Spleen (tissue), 7 donors: ENCODE measurements around the gene AURKAIP1.

Experiments used
- POLR2A ChIP-seq, 3 donors: fragments of 450-650 bp; IDR thresholded peaks; one replicate each; pipeline ENCODE4 v1.5.1; 2017; ENCODE audit warnings: antibody characterized with exemption in 3 of 3, mild to moderate bottlenecking in 1 of 3
- POLR2AphosphoS5 ChIP-seq, 3 donors: sonication (generic); formaldehyde crosslinking; IDR thresholded peaks; one replicate each; pipeline ENCODE4 v1.5.1; 2017; ENCODE audit warnings: antibody characterized with exemption in 3 of 3
- TF ChIP-seq, protein P1 (sequence below), 11 experiments: fragments of 200-600 bp in 7 of 11; fragments of 450-650 bp in 4 of 11; sonication (generic) in 4 of 11; IDR thresholded peaks in 8 of 11; conservative IDR thresholded peaks in 3 of 11; 1 replicate in 7 of 11; 2 replicates in 4 of 11; pipeline versions ENCODE4 v1.4.0 to v1.8.0; 2016 to 2021; ENCODE audit warnings: antibody characterized with exemption in 11 of 11, inconsistent platforms in 4 of 11, mild to moderate bottlenecking in 1 of 11
- donor health status: DM: no; HTN: no; CAD: no; lungs with moderate emphysema.
- donor health status: DM: no; HTN: no; CAD: no.
- donor health status: DM: no; HTN: no; CAD: no.

DNA sequence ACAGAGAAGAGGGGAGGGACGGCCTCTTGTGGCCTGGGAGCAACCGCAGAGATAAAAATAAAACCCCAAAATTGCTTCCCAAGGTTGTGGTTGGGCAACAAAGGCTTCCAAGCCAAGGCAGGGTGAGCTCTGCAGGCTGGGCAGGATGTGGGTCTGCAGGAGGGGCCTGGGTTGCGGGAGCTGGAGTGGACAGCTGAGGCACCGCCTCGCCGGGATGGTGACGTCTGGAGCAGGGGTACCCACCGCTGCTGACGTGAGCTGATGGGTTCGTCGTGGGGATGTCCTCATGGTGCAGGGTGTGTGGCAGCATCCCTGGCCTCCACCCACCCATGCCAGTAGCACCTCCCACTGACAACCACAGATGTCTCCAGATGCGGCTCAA, 3.7 kb downstream of the AURKAIP1 start:
- TF ChIP-seq, protein P1, sequence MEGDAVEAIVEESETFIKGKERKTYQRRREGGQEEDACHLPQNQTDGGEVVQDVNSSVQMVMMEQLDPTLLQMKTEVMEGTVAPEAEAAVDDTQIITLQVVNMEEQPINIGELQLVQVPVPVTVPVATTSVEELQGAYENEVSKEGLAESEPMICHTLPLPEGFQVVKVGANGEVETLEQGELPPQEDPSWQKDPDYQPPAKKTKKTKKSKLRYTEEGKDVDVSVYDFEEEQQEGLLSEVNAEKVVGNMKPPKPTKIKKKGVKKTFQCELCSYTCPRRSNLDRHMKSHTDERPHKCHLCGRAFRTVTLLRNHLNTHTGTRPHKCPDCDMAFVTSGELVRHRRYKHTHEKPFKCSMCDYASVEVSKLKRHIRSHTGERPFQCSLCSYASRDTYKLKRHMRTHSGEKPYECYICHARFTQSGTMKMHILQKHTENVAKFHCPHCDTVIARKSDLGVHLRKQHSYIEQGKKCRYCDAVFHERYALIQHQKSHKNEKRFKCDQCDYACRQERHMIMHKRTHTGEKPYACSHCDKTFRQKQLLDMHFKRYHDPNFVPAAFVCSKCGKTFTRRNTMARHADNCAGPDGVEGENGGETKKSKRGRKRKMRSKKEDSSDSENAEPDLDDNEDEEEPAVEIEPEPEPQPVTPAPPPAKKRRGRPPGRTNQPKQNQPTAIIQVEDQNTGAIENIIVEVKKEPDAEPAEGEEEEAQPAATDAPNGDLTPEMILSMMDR (IDR thresholded peaks at IDR 0.05 in 8 of 11, conservative IDR thresholded peaks at IDR 0.05 in 3 of 11), result no peak
- TF ChIP-seq POLR2A (IDR thresholded peaks at IDR 0.05) (no peak), POLR2AphosphoS5 (IDR thresholded peaks at IDR 0.05) (peak; percentile 0 to 25 (median 2))
